Tibial nerve (tissue), 4 donors: ENCODE data around the gene WWC1.

Source experiments
- CTCF ChIP-seq, 5 experiments: fragments of 200-600 bp in 3 of 5; fragments of 450-650 bp in 2 of 5; sonication (generic) in 3 of 5; IDR thresholded peaks; one replicate each; pipeline ENCODE4 v1.5.1; 2016 to 2019; ENCODE audit warnings: antibody characterized with exemption in 5 of 5, mild to moderate bottlenecking in 3 of 5, moderate library complexity in 2 of 5
- EP300 ChIP-seq, 2 donors: sonication (generic); formaldehyde crosslinking; IDR thresholded peaks; one replicate each; pipeline ENCODE4 v1.6.1; 2017; ENCODE audit warnings: antibody characterized with exemption in 2 of 2, mild to moderate bottlenecking in 1 of 2
- POLR2A ChIP-seq, 2 donors: fragments of 450-650 bp; IDR thresholded peaks; one replicate each; pipeline ENCODE4 v1.6.1; 2017; ENCODE audit warnings: antibody characterized with exemption in 2 of 2, mild to moderate bottlenecking in 2 of 2, moderate library complexity in 2 of 2

GRCh38 chr5:168407211-168407610, 115.8 kb downstream of the WWC1 start:
- TF ChIP-seq POLR2A (IDR thresholded peaks at IDR 0.05), result no peak
- no peak for TF ChIP-seq CTCF (IDR thresholded peaks at IDR 0.05)
- no peak for TF ChIP-seq EP300 (IDR thresholded peaks at IDR 0.05)
